GM18520 (cell line): ENCODE results near the gene DNAJC2.
"Not testable (repeated sequence)": the region's sequence is repeated elsewhere in the genome, so short reads cannot be mapped to it uniquely, and the experiment has no call there.

ENCODE experiments used
- ATAC-seq: cut with Tn5 transposase; IDR thresholded peaks from one replicate; pipeline ENCODE4 v1.9.1; 2021; ENCODE audit not compliant: unreplicated experiment

DNAJC2 gene

DNA sequence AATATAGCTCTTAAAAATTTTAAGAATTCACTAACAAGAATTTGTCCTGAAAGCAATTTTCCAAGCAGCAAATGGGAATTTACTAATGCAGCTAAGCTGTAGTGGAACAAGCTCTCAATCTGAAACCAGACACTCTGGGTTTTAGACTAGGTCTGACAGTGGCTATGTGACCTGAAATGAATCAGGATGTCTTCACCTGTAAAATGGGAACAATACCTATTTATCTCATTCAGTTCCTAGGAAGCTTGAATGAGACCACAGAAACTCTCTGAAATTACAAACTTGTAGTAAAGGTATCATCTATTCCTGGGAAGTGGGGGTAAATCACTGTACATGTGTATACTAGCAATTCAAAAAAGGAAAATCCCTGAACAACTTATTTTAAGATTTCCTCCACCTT lies 1.2 kb downstream of the DNAJC2 start:
- ATAC-seq: no peak

DNA sequence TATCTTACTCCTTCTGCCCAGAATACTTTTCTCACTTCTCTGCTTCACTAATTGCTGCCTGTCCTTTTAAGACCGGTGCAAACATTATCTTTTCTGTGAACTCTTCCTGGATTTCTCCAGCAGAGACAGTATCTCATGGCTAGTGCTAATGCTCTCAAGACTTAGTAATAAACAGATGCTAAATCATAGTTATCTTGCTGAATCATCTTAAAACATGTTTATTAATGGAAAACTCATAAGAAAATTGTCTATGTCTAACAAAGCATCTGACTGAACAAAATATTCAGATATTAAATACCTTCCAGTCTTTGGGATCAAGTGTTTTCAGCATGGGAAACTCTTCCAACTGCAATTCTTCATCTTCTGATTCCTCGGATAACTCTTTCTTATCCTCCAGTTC lies 3.1 kb downstream of the DNAJC2 start:
- no peak for ATAC-seq

DNA sequence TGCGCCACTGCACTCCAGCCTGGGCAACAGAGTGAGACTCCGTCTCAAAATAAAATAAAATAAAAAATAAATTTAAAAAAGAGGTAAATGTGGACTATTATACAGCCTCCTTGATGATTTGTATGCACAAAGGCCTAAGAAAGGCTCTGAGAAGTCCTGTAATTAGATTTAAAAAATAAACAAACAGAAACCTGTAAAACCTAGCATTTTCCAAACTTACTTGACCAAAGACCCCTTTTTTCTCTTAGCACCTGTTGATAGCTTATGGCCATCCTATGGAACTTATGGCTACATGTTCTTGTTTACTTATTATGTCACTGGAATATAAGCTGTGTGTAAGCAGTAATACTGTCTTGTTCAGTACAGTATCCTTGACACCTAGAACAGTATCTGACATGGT lies 5.7 kb downstream of the DNAJC2 start:
- ATAC-seq: no peak

DNA sequence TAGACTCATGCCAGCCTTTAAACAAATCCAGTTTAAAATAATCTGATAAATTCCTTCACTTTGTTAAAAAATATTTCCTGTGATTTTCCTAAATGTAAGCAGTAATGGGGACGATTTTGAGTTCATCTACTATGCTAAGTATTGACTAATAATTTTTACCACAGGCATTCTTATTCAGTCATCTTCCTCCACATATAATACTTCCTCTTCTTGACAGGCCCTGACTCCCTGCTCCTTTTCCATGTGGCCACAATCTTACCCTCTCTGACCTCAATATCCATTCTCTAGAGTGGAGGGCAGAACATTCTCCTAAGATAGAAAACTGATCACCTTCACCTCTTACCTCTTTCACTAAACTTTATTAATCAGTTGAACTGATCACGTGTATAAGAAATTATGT lies 7.8 kb downstream of the DNAJC2 start:
- ATAC-seq: no peak

- ATAC-seq: no peak
These were observed 18.8 kb downstream of the DNAJC2 start for GRCh38 chr7:103325744-103326143.

- no peak for ATAC-seq
These were observed 27.6 kb downstream of the DNAJC2 start for GRCh38 chr7:103317009-103317408.

DNA sequence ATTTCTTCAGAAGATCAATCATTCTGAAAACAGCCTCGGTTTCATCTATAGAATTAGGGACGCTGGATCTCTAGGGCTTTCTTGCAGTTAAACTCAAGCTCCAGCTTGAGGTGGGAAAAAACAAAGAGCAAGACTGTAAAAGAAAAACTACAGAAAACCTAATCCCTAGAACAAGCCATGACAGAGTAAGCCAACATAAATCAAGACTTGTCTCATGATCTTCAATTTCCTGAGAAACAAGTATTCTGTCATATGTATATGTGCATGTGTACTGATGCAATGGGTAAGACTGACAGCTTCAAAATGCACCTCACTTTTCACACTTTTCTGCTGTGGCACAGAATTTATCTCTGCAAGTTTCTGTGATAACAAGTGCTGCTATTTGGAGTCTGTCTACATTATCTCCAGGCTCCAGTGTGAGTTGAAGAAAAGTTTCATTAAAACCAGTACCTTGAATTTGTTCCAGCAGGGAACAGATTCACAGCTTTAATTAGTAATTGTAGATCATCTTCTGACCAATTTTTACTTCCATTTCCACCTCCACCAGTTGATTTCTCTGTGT lies 28.1 kb downstream of the DNAJC2 start:
- no peak for ATAC-seq

GRCh38 chr7:103314852-103315251 lies 29.7 kb downstream of the DNAJC2 start:
- ATAC-seq: no peak

DNA sequence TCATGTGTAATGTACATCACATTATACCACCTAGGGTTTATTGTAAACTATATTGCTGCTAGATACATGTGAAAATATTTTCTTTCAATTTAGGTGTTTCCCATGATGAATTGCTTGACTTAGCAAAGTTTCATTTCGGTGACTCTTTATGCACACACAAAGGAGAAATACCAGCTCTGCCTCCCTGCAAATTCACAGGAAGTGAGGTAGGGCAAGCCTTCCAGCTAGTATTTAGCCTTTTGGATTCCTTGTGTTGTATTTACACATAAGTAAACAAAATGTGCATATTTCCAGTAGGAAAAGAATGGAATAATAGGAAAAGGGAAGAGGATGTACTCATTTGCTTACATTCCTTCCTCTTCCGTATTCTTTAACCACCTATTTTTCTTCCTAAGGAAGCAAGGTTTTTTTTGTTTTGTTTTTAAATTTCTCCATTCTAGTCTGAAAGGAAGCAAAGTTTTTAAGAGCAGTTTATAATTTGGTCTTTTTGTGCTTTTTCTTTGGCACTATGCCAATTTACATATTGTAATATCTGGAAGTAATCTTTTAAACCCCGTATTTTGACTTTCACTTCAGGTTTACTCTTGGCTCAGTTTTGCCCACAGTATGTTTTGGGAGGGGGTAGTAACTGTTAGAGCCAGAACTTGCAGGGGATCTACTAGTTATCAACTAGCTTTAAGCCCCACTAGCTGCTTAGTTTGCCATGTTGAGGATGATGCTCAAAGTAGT lies 36.9 kb downstream of the DNAJC2 start:
- no peak for ATAC-seq

DNA sequence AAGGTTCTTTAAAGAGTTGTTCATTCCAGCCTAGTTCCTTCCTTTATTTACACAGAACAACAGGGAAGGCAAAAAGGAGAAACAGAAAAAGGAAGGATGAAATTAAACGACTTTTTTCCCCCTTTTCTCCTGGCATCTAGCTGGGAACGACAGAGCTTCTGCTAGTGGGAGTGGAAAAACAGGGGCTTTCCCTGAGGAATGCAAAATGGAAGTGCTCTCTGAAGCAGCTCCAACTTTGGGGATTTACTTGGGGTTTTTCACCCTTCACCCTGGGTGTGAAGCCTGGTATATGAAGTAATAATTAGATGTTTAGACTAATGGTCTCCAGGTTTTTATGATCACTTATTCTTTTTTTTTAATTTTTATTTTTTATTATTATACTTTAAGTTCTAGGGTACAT lies 43.1 kb downstream of the DNAJC2 start:
- ATAC-seq: no peak

GRCh38 chr7:103299660-103300059 lies 44.9 kb downstream of the DNAJC2 start:
- ATAC-seq: no peak

DNA sequence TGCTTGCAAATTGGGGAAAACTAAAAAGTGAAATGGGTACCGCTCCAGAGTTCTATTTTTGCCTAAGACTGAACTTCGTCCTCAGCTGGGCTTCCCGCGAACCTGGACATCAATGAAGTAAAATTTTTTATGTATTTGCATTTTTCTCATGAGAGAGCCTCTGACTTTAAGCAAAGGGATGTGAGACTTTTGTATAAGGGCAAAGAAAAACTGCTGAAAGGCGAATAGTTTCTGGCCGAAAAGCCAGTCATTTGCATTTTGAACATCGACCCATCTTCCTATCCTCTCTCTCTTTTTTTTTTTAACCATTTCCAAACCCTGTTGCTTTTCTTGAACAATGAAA lies 46.8 kb downstream of the DNAJC2 start:
- no peak for ATAC-seq

- ATAC-seq: peak; percentile 78
These were observed 47.4 kb downstream of the DNAJC2 start, which contains the start of gene PMPCB for GRCh38 chr7:103296901-103297836. PMPCB (plus strand) TSS chr7:103297435; CDS start chr7:103297460, 25 bp downstream.

- ATAC-seq: no peak
These were observed 51.0 kb downstream of the DNAJC2 start for GRCh38 chr7:103293526-103293925.

- no peak for ATAC-seq
These were observed 52.4 kb downstream of the DNAJC2 start for GRCh38 chr7:103292122-103292521.

DNA sequence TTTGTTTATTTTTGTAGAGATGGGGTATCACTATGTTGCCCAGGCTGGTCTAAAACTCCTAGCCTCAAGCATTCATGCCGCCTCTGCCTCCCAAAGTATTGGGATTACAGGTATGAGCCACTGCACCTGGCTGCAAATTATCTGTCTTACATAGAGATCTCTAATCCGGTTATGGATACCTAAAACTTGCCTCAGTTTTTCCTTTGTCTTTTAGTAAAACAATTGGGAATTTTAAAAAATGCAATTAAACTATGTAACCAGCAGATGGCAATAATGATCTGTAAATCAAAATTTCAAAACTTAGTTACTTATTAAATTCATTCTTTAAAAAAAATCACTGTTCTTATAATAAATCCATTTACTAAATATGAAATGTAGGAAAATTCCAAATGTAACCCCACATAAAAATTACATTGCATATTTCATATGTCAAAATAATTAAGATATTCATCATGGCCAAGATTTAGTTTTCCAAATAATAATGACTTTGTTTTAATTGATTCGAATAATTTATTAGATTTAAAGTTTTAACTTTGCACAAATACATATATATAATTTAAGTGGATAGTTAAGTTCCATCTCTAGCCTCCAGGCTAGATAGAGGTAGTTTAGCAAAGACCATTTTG lies 61.7 kb downstream of the DNAJC2 start:
- ATAC-seq: not testable (repeated sequence)

DNA sequence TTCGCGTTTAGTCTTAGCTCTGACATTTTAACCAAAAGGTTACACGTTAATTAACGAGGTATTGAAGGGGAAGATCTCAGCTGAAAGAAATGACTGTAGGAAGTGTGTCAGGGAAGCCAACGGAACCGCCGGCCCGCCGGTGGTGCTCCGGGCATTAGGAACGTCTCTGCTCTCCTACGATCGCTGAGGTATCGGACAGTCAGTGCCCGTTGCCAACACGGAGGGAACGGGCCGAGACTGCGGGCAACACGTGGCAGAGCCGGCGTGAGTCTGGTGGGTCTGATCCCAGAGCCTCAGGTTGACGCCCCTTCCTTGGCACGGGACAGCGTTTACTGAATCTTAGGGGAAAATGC lies 63.8 kb downstream of the DNAJC2 start:
- not testable (repeated sequence) for ATAC-seq

DNA sequence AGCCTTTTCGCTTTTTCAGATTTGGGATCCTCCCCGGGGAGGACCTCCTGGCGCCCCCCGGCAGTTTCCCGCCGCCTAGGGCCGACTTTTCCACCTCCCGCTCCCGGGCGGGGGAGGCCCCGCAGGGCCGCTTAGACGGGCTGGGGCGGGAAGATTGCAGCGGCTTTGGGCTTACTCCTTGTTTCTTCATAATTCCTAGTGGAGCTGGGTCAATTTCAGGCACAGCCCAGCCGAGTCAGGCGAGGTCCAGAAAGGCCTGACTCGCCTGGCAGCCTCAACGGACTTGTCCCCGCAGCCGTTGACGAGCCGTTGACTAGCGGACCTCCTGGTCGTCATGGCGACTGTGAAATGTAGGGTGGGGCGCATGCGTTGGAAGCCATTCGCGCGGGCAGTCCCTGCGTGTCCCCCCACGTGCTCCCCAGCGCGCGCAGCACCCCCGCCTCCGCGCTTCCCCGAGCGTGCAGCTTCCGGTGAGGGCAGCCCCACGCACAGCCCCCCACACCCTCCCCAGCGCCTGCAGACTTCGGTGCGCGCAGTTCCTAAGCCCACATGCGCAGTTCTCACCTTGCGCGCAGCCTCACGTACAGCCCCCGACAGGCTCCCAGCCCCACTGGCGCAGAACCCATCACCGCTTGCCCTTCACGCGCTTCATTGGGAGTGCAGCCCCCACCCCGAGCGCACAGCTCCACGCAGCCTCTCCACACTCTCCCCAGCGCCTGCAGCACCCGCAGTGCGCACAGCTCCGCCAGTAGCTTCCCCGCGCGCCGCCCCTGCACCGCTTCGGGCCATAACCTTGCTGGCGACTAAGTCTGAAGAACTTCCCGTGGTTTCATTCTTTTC lies 64.4 kb downstream of the DNAJC2 start:
- ATAC-seq: peak; percentile 87

DNA sequence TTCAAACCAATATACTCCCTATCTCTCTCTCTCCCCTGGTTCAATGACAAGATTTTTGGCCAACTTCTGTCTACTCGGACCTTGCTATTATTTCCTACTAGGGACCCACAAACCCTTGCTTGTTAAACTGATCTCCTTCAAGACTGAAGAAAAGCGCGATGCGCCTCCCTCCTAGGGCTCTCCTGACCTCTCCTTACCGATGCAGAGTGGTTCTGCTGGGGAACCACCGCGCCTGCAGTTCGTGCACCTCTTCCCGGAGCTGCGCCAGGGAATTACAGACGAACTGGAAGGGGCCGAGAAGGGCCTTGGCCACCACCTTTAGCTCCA lies 65.0 kb downstream of the DNAJC2 start:
- peak; percentile 19 for ATAC-seq

DNA sequence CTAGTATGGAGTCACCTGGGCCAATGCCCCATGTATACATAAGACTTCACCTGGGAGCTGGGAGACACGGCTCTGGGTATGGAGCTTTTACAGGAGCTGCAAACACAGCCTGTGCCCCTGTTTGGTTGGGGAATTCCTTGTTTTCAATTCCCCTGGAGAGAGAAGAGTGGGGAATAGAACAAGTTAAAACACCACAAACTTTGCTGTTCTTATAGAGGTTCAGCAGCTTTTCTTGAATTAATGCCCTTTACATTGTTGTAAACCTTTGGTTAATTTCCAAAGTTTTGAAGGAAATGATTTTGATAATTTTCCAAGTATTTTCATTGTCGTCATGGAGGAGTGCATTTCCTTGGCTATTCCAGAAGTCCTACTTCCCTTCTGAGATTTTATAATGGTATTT lies 66.4 kb downstream of the DNAJC2 start:
- not testable (repeated sequence) for ATAC-seq

GRCh38 chr7:103274867-103275266 lies 69.7 kb downstream of the DNAJC2 start:
- not testable (repeated sequence) for ATAC-seq
